ENCODE results near the gene ARRB1.
A peak's percentile ranks its signal among the peaks of the same experiment; 100 is the strongest.
"Not testable (repeated sequence)": the region's sequence is repeated elsewhere in the genome, so short reads cannot be mapped to it uniquely, and the experiment has no call there.

The ARRB1 gene

DNA sequence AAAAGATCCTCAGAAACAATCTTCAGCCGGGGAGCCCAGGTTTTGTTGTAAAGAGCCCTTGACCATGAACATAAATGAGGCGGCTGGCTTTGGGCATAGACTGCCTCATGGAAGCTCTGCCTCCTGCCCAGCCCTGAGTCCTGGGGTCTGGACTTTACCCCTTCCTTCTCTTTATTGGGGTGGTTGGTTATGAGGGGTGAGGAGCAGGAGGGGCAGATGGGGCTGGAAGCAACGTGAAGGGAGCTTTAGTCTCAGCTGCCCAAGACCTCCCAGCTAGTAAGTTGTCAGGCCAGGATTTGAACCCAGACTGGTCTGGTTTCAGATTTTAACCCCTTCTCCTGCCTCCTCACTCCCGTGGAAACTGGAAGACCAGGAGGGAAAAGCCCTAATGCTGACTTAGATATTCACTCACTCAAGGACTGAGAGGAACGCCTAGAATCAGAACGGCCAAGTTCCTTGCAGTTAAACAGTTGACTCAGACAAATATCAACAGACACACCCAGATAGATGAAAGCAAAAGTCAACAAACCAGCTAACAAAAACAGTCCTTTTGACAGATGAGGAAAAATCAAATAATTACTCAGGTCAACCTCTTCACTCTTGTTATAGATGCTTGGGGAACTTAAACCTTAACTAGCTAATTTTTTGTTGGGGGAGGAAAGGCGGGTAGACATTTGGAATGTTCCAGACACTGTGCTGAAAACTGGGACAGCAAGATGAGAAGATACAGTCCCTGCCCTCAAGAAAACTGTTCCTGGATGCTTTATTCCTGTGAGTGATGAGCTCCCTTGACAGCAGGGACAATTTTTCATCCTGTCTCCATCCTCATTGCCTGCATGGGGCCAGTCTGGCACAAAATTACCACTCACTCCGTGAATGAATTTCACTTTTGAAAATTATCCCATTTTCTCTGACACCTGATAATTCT, 20.8 kb upstream of the ARRB1 start:
- DNase-seq: peak; percentile 36 to 40

DNA sequence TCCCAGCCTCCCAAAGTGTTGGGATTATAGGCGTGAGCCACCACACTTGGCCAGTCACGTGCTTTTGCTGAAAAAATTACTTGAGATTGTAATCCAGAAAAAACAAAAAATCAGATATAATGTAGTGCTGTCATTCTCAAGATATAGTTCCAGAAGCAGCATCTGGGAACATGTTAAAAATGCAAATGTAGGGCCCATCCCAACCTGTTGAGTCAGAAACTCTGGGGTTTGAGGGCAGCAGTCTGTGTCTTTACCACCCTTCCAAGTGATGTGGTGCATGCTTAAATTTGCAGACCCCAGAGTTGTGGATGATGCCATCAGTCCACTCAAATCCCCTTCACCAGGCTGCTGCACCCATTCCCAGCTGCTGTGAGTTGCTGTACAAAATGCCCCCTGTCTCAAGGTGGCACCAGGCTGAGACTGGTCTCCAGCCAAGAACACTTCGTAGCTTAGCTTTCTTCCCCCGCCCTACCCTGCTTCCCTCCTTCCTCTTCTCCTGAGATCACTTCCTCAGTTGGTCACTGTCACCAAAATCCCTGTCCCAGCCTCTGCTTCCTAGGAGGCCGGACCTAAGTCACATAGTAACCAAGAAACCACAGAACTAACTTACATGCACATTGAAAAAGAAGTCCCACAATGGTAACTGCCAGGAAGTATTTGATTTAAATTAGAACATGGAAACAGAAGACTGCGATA, 18.2 kb upstream of the ARRB1 start:
- no peak for DNase-seq

DNA sequence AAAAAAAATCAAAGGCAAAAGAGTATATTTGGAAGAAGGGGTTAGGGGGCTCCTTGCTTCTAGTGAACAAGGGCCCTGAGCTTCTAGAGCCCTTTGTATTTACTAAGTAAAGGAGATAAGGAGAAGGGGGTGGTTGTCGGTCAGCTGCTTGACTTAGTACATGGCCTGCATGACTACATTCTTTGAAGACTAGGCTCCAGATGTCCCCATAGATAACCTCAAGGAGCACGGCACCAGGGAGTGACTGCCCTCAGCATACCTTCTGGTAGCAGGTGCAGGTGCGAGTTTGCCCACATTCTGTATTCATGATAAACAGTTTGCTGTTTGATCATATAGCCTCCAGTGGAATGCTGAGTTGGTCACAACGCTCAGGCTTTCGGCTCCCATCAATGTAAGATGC, 15.4 kb upstream of the ARRB1 start:
- not testable (repeated sequence) for DNase-seq

DNA sequence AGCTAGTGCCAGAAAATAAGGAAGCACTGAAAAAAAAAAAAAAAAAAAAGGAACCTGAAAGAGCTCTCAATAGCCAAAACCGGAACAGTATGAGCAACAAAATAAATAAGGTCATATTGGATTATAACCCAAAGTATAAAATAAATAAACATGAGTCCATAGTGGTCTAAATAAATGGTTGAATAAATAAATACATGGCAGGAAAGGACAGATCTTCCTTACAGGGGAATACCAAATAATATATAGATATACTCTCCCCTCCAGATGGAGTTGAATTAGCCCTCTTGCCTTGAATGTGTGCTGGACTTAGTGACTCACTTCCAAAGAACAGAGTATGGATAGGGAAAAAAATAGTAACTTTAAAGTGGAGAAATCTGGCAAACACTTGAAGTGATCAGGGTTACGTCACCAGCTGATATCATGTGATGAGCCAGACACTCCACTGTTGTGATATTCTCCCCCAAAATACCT, 14.3 kb upstream of the ARRB1 start:
- DNase-seq: no peak

DNA sequence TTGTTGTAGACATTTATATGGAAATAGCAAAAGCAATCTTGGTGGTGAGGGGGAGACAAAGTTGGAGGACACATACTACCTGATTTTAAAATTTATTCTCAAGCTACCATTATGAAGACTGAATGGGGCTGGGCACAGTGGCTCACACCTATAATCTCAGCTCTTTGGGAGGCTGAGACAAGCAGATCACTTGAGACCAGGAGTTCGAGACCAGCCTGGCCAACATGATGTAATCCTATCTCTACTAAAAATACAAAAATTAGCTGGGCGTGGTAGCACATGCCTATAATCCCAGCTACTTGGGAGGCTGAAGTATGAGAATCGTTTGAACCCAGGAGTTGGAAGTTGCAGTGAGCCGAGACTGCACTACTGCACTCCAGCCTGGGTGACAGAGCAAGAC, 10.8 kb upstream of the ARRB1 start:
- DNase-seq: not testable (repeated sequence)

DNA sequence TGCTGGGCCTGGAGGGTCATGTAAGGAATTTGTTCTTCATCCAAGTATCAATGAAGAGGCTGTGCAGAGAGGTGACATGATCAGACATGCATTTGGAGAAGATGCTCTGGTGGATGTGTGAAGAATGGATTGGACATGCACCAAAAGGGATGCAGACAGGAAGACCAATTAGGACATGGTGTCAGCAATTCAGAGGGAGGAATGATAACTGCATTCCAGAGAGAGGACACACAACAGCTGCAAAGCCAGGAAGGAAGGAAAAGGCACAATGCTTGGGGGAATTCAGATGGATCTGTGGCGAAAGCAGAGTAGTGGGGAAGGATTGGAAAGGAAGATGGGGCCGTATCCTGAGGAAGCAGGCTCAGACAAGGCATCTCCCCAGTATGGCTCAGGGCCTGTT, 5.2 kb upstream of the ARRB1 start:
- no peak for DNase-seq

DNA sequence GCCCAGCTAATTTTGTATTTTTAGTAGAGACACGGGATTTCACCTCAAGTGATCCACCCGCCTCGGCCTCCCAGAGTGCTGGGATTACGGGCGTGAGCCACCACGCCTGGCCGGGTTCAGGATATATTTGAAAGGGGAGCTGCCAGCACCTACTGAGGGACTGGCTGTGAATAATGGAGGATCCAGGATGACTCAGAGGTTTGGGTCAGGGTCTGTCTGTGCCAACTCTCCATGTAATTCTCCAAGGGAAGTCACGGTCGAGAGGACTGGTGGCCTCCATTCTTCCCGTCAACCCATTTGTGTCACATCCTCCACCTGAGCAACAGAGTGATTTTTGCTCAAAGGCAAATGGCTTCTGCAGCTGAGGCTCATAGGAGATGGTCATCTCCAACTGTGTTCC, 3.6 kb upstream of the ARRB1 start:
- DNase-seq: no peak

DNA sequence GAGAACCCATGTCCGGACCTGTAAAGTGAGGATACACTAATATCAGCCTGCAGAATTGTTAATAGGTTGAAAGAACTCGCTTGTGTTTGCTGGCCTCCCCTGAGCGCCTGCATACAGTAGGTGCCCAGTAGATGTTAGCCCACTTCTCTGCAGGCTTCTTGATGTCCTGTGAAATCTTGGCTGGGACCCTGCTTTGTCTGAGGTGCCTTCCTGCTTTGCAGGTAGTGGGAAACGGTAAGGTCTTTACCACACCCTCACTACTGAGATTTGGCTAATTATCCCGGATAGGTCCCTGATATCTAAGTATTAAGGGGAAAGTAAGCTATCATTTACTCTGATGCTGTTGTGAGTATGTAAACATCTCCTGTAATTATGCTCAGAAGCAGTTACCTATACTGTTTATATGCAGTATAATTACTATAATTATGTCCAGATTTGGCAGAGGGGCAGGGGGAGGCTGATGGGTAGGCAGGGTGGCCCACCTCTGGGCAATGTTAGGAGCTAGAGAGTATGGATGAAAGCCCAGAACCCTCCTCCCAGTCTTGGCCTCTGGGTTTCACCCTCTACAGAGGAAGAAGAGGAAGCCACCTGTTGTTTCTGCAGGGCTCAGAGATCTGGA, 1.2 kb upstream of the ARRB1 start:
- DNase-seq: peak in 1 of 2 experiments; percentile 27

DNA sequence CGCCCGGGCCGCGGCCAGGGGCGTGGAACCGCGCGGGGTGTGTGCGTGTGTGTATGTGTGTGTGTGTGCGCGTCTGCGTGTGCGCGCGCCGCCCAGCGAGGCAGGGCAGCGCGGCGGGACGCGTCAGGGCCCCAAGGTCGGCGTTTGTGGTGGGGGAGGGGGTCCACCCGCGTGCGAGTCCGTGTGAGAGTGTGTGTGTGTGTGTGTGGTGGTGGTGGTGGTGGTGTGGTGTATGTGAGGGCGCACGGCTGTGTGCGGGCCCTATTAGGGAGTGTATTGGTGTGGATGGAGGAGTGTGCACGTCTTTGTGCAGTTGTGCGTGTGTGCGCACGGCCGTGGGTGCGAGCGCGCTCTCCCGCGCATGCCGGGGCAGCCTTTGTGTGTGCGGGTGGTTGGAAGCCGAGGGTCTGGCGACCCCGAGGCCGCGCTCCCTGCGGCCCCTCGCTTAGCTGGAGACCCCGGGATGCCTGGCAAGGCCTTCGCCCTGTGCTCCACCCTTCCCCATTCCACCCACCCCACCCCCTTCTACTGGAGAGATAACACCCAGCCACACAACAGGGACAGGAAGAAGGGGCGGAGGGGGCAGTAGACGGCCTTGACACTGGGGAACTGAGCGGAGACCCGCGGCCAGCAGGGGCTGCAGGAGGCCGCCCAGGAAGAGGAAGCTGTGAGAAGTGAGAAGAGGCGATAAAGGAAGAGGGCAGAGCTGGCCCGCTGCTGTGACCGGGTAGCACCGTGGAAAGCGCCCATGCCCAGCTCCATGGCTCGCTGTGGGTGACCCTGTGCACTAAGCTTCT, 528 bp upstream of the ARRB1 start:
- peak; percentile 18 to 73 for DNase-seq

DNA sequence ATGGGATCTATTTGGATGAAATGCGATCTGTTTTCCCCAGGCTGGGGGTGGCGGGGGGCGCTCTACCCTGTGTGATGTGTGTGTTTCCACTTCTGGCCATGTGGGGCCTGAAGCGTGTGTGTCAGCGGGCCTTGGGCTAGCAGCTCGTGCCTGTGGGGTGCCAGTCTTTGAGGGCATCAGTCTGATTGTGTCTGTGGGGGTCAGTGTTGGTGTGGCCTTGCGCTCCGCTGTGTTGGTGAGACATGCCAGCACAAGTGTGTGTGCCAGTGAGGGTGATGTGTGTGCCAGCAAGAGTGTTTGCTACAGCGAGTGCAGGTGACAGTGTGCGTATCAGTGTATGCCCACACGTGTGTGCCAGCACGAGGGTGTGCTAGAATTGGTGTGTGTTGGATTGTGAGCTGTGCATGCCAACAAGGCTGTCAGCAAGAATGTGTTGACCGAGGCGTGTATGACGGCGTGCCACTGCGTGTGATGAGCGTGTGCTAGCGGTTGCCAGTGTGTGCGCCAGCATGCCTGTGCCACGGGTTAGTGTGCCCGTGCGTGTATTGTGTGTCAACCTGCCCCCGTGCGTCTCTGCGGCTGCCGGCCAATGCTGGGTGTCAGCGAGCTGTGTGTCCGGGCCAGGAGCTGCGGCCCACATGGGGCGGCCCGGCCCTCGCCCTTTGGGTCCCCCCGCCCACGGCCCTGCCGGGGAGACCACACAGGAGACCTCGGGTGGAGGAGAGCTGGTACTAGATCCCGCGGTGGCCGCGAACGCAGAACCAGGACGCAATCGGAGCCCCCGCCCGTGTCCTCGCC, 519 bp downstream of the ARRB1 start:
- DNase-seq: peak; percentile 58 to 73

DNA sequence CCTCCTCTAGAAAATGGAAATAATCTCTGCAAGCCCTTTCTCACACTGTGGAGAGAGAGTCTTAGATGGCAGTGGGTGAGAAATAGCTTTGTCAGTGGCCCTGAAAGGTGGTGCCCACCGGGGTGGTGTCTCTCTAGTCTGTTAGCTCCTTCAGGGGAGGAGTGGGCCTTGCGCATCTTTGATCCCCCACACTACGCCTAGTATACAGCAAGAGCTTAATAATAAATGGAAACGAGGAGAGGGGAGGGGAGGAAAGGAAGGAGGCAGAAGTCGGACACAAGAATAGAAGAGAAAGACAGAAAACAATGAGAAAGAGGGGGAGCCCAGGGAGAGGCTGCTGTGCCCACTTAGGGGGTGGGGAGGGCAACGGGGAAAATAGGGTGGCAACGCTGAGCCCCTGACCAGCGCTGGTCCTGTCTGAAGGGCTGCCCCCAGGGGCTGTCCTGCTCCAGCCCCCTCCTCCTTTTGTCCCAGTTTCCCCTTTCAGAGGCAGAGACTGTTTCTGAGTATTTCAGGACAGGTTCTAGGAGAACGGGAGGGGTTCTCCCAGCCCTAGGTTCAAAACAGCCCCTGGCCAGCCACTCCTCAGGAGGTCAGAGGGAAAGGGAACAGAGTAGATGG, 1.2 kb downstream of the ARRB1 start:
- DNase-seq: no peak

DNA sequence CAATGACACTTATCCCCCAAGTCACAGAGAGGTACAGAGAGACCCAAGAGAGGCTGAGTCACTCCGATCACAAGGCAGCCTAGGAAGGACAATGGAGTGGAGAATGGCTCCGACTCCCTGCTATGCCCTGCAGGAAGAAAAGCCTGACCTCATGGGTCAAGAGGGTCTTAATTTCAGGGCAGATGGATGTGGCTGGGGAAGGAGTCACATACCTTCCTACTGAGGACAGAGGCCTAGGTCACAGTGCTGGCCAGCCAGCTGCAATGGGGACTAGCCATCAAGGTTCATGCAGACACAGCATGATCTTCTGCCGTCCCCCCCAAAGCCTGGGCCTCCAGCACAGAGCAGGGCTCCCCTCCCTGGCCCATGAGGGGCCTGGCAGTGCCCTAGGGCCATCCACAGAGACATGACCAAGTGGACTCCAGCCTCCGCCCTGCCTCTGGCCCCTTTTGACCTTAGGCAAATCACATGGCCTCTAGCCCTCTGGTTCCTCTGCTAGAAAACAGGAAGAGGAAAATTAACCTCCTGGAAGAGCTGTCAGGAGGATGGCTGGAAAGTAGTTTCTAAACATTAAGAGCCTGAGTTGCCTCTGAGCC, 1.8 kb downstream of the ARRB1 start:
- DNase-seq: no peak

DNA sequence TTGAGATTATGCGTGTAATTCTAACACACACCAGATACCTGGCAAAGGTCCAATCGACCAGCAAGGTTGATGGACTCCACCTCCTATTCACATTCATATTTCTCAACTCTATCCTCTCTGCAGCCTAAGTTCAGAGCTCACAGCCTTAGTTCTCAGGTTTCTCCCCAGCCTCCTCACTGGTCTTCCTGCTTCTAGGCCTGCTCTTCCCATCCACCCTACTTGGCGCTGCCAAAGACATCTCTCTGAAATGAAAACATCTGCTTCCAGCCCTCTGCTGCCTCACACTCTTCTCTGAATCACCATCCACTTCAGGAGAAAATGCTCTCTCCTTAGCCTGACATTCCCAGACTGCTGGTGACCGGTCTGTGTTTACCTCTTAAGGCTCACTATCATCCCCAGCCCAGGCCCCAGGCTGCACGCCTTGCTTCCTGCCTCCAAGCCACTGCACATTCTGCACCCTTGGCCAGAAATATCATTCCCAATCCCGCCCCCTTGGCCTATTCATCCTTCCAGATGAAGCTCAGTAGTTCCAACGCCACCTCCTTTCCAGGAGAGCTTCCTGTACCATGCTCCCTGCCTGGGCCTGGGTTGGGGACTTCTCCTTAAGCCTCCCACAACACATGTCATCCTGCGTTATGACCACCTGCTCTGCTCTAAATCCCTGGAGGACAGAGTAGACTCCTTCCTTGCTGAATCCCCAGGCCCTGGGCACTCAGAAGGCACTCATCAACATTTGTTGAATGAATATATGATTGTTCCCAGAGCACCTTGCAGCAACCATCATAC, 3.5 kb downstream of the ARRB1 start:
- DNase-seq: peak in 1 of 2 experiments; percentile 36

DNA sequence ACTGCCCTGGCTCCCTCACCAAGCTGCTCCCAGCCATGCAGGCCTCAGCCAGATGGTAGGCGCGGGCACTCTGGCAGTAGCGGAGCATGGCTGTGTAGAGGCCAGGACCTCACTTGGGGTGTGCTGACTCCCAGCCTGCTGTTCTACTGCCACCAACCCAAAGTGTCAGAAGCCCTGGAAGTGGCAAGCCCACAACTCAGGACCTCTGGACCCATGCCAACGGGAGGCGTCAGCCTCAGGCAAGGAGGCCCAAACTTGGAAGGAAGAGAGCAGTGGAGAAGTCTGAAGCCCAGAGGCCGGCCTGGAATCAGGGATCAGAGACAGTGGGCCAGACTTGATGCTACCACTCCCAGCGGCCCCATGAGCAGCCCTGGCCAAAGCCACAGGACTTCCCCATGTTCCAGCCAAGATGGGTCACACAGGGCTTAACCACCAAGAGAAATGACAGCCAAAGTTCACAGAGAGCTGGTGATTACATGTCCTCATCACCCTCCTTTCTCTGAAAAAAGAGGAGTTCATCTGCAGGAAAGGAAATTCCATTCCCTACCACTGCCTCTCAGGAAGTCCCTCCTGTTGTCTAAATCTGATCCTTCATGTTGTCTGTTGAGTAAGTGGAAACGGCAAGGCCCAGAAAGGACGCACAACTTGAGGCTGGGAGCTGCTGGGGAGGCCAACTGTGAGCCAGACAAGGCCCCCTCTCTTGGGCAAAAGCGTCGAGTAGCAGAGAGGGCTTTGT, 4.4 kb downstream of the ARRB1 start:
- DNase-seq: no peak

DNA sequence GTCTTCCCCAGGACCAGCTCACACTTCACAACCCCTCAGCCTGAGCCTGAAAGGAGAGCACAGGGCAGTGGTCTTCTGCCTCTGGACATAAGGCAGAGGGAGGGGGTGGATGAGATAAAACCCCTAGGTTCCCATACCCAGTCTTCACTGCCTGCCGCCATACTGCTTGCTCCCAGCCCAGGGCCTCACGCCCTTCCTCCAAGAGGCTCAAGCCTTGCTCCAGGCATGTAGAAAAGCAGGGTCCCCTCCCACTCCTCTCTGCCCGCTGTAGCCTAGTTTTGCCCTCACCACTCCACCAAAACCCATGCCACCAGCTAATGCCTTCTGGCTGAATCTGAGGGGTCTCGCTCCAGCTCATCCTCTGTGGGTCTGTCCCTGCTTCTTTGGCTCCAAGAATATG, 5.2 kb downstream of the ARRB1 start:
- no peak for DNase-seq

DNA sequence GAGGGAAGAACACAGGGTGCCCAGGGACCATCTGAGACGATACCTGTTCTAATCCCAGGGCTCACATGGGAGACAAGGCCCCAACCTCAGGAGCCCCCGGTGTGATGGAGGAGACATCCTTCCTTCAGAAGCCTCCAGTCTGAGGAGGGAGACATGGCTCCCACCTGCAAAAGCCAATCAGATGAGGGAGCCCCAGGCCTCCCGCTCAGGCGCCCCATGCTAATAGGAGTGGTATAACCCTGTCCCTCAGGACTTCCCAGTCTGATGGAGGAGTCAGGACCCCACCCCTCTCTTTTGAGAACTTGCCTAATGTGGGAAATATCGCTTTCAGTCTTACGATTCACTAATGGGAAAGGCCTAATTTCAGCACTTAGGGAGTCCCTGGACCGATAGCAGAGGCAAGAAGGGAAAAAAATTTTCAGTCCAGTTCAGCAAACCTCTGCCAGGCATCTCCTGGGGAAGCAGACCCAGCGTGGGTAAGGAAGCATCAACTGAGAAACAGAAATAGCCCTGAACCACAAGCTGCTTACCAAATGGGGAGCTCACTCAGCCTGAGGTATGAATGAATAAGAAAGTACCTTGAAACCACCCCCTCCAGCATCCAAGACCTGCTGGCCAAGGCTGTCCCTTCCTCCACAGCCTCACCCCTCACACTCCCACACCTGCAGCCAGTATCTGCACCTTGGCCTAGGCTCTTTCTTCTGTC, 5.9 kb downstream of the ARRB1 start:
- DNase-seq: peak in 1 of 2 experiments; percentile 41

DNA sequence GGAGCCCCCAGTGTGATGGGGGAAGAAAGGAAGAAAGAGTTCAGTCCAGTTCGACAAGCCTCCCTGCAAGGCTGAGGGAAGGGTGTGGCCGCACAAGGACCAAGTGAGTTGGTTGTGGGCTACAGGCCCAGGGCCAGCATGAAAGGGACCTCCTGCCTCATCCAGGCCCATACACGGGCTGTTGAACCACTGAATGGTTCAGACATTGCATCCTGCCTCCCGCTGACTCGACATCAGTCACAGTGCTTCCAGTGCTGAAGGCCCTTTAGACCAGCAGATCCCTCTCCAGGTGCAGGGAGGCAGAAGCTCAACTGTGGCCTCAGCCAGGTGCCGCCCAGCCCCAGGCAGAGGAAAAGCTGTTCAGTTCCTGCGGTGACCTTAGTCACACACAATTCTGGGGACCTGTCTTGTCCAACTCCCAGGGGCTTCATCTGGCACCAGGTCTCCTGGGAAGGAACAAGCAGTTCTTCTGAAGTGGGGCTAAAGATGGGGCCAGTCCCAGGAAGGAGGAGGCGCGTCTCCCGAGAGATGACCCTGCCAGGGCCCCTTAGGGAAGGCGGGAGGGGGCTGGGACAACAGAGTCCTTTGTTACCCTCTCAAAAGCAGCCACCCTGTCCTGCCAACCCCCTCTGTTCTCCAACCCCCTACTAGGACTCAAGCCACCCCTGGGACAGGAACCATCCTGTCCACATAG, 6.6 kb downstream of the ARRB1 start:
- DNase-seq: peak; percentile 17 to 79

DNA sequence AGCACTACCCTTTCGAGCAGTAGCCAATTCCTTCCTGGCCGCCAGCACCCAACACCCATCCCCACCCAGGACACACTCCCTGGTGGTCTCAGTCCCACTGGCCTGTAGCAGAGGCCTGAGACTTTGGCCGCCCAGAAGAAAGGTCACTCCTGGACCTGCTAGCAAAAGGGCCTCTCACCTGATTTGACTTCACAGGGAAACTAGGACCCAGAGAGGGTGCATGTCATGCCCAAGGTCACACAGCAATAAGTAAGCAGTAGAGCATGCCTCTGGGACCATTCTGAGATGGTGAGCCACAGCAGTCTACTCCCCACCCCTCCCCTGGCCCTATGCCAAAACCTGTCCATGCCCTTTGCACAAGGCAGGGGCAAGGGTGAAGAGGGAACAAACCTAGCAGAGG, 7.3 kb downstream of the ARRB1 start:
- DNase-seq: peak in 1 of 2 experiments; percentile 34

All from NCI-H526 (cell line).